Measurements from ENCODE around the gene TSSC4.

The TSSC4 gene

GRCh38 chr11:2419638-2420501 is 19.3 kb downstream of the TSSC4 start:
- no peaks in the 10 kb centered on the region for H3K36me3 Mint-ChIP-seq (ENCODE audit: low read depth)
- DNase-seq (ENCODE audit: low spot score): peak; percentile 39
- no peak overlapping the region for H3K27ac Mint-ChIP-seq
- no peaks in the 10 kb centered on the region for H3K4me1 Mint-ChIP-seq (ENCODE audit: low read depth)
- H3K9me3 Mint-ChIP-seq: no peaks in the 10 kb centered on the region
- H3K4me3 Mint-ChIP-seq: no peak overlapping the region
- no peaks in the 10 kb centered on the region for H3K27me3 Mint-ChIP-seq (ENCODE audit: low read depth)

- Mint-ChIP-seq H3K4me1 (ENCODE audit: low read depth) (no peaks in the 10 kb centered on the region), H3K27me3 (ENCODE audit: low read depth) (no peaks in the 10 kb centered on the region), H3K36me3 (ENCODE audit: low read depth) (no peaks in the 10 kb centered on the region), H3K27ac (no peak overlapping the region), H3K9me3 (no peaks in the 10 kb centered on the region), H3K4me3 (no peak overlapping the region)
- DNase-seq (ENCODE audit: low spot score): peak; percentile 40
Measured at GRCh38 chr11:2420502-2421225, 20.1 kb downstream of the TSSC4 start.

- H3K36me3 Mint-ChIP-seq (ENCODE audit: low read depth): no peaks in the 10 kb centered on the region
- H3K4me3 Mint-ChIP-seq: no peak overlapping the region
- no peaks in the 10 kb centered on the region for H3K4me1 Mint-ChIP-seq (ENCODE audit: low read depth)
- DNase-seq (ENCODE audit: low spot score): no peak
- no peak overlapping the region for H3K27ac Mint-ChIP-seq
- H3K9me3 Mint-ChIP-seq: no peaks in the 10 kb centered on the region
- no peaks in the 10 kb centered on the region for H3K27me3 Mint-ChIP-seq (ENCODE audit: low read depth)
Measured at GRCh38 chr11:2421226-2421994, 20.9 kb downstream of the TSSC4 start.

GRCh38 chr11:2421996-2422395 is 21.4 kb downstream of the TSSC4 start:
- no peaks in the 10 kb centered on the region for H3K9me3 Mint-ChIP-seq
- no peaks in the 10 kb centered on the region for H3K36me3 Mint-ChIP-seq (ENCODE audit: low read depth)
- H3K4me1 Mint-ChIP-seq (ENCODE audit: low read depth): no peaks in the 10 kb centered on the region
- no peak overlapping the region for H3K27ac Mint-ChIP-seq
- H3K4me3 Mint-ChIP-seq: no peak overlapping the region
- H3K27me3 Mint-ChIP-seq (ENCODE audit: low read depth): no peaks in the 10 kb centered on the region
- no peak for DNase-seq (ENCODE audit: low spot score)

GRCh38 chr11:2422461-2423156 is 22.1 kb downstream of the TSSC4 start:
- Mint-ChIP-seq H3K27me3 (ENCODE audit: low read depth) (no peaks in the 10 kb centered on the region), H3K4me3 (no peak overlapping the region), H3K9me3 (no peaks in the 10 kb centered on the region), H3K4me1 (ENCODE audit: low read depth) (no peaks in the 10 kb centered on the region), H3K27ac (no peak overlapping the region), H3K36me3 (ENCODE audit: low read depth) (no peaks in the 10 kb centered on the region)
- no peak for DNase-seq (ENCODE audit: low spot score)

- H3K9me3 Mint-ChIP-seq: no peaks in the 10 kb centered on the region
- no peaks in the 10 kb centered on the region for H3K27me3 Mint-ChIP-seq (ENCODE audit: low read depth)
- H3K27ac Mint-ChIP-seq: no peak overlapping the region
- H3K4me3 Mint-ChIP-seq: no peak overlapping the region
- DNase-seq (ENCODE audit: low spot score): no peak
- no peaks in the 10 kb centered on the region for H3K4me1 Mint-ChIP-seq (ENCODE audit: low read depth)
- no peaks in the 10 kb centered on the region for H3K36me3 Mint-ChIP-seq (ENCODE audit: low read depth)
Measured at GRCh38 chr11:2423157-2424025, 22.8 kb downstream of the TSSC4 start.

GRCh38 chr11:2424811-2425495 is 24.4 kb downstream of the TSSC4 start:
- Mint-ChIP-seq H3K9me3 (no peaks in the 10 kb centered on the region), H3K27me3 (ENCODE audit: low read depth) (no peaks in the 10 kb centered on the region), H3K4me3 (no peak overlapping the region), H3K36me3 (ENCODE audit: low read depth) (no peaks in the 10 kb centered on the region), H3K27ac (no peak overlapping the region), H3K4me1 (ENCODE audit: low read depth) (no peaks in the 10 kb centered on the region)
- no peak for DNase-seq (ENCODE audit: low spot score)

GRCh38 chr11:2425506-2425905 is 25.0 kb downstream of the TSSC4 start:
- Mint-ChIP-seq H3K27me3 (ENCODE audit: low read depth) (no peaks in the 10 kb centered on the region), H3K4me1 (ENCODE audit: low read depth) (no peaks in the 10 kb centered on the region)

GRCh38 chr11:2426221-2426620 is 25.7 kb downstream of the TSSC4 start:
- DNase-seq (ENCODE audit: low spot score): no peak
- Mint-ChIP-seq H3K4me1 (ENCODE audit: low read depth) (no peaks in the 10 kb centered on the region), H3K27me3 (ENCODE audit: low read depth) (no peaks in the 10 kb centered on the region), H3K9me3 (no peaks in the 10 kb centered on the region), H3K36me3 (ENCODE audit: low read depth) (no peaks in the 10 kb centered on the region), H3K27ac (no peak overlapping the region), H3K4me3 (no peak overlapping the region)

More at GRCh38 chr11:2425506-2425905, 25.0 kb downstream of the TSSC4 start:
- no peaks in the 10 kb centered on the region for H3K9me3 Mint-ChIP-seq
- no peak overlapping the region for H3K4me3 Mint-ChIP-seq
- H3K27ac Mint-ChIP-seq: no peak overlapping the region
- no peak for DNase-seq (ENCODE audit: low spot score)
- no peaks in the 10 kb centered on the region for H3K36me3 Mint-ChIP-seq (ENCODE audit: low read depth)

GRCh38 chr11:2426826-2427521 is 26.4 kb downstream of the TSSC4 start:
- Mint-ChIP-seq H3K27me3 (ENCODE audit: low read depth) (no peaks in the 10 kb centered on the region), H3K4me1 (ENCODE audit: low read depth) (no peaks in the 10 kb centered on the region), H3K36me3 (ENCODE audit: low read depth) (no peaks in the 10 kb centered on the region), H3K9me3 (no peaks in the 10 kb centered on the region), H3K4me3 (no peak overlapping the region), H3K27ac (no peak overlapping the region)
- no peak for DNase-seq (ENCODE audit: low spot score)

- Mint-ChIP-seq H3K4me3 (no peak overlapping the region), H3K27ac (no peak overlapping the region), H3K9me3 (no peaks in the 10 kb centered on the region), H3K4me1 (ENCODE audit: low read depth) (no peaks in the 10 kb centered on the region), H3K36me3 (ENCODE audit: low read depth) (no peaks in the 10 kb centered on the region), H3K27me3 (ENCODE audit: low read depth) (no peaks in the 10 kb centered on the region)
- DNase-seq (ENCODE audit: low spot score): no peak
Measured at GRCh38 chr11:2427721-2428321, 27.3 kb downstream of the TSSC4 start.

GRCh38 chr11:2428322-2428795 is 27.8 kb downstream of the TSSC4 start:
- H3K27ac Mint-ChIP-seq: no peak overlapping the region
- peak; percentile 55 for DNase-seq (ENCODE audit: low spot score)
- no peaks in the 10 kb centered on the region for H3K4me1 Mint-ChIP-seq (ENCODE audit: low read depth)
- no peaks in the 10 kb centered on the region for H3K36me3 Mint-ChIP-seq (ENCODE audit: low read depth)
- no peak overlapping the region for H3K4me3 Mint-ChIP-seq
- no peaks in the 10 kb centered on the region for H3K27me3 Mint-ChIP-seq (ENCODE audit: low read depth)
- H3K9me3 Mint-ChIP-seq: no peaks in the 10 kb centered on the region
